Measurements from ENCODE around the gene MTR.

MTR gene

GRCh38 chr1:236750928-236751327, 44.2 kb upstream of the MTR start:
- TF ChIP-seq, protein P1, sequence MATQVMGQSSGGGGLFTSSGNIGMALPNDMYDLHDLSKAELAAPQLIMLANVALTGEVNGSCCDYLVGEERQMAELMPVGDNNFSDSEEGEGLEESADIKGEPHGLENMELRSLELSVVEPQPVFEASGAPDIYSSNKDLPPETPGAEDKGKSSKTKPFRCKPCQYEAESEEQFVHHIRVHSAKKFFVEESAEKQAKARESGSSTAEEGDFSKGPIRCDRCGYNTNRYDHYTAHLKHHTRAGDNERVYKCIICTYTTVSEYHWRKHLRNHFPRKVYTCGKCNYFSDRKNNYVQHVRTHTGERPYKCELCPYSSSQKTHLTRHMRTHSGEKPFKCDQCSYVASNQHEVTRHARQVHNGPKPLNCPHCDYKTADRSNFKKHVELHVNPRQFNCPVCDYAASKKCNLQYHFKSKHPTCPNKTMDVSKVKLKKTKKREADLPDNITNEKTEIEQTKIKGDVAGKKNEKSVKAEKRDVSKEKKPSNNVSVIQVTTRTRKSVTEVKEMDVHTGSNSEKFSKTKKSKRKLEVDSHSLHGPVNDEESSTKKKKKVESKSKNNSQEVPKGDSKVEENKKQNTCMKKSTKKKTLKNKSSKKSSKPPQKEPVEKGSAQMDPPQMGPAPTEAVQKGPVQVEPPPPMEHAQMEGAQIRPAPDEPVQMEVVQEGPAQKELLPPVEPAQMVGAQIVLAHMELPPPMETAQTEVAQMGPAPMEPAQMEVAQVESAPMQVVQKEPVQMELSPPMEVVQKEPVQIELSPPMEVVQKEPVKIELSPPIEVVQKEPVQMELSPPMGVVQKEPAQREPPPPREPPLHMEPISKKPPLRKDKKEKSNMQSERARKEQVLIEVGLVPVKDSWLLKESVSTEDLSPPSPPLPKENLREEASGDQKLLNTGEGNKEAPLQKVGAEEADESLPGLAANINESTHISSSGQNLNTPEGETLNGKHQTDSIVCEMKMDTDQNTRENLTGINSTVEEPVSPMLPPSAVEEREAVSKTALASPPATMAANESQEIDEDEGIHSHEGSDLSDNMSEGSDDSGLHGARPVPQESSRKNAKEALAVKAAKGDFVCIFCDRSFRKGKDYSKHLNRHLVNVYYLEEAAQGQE (IDR thresholded peaks at IDR 0.05; ENCODE audit: insufficient read depth in 1 of 2, low read depth in 2 of 2, low read length in 2 of 2), result no peak
- TF ChIP-seq TAF1 (IDR thresholded peaks at IDR 0.05; ENCODE audit: borderline replicate concordance, insufficient read depth, low read length) (no peak), FOXP2 (optimal IDR thresholded peaks at IDR 0.05; ENCODE audit: borderline replicate concordance, extremely low read depth, extremely low read length, insufficient read depth) (no peak), SIN3A (IDR thresholded peaks at IDR 0.05; ENCODE audit: borderline replicate concordance, insufficient read depth, low read length) (no peak), POLR2AphosphoS5 (IDR thresholded peaks at IDR 0.05; ENCODE audit: low read depth, low read length) (no peak)

GRCh38 chr1:236751385-236751784, 43.7 kb upstream of the MTR start:
- TF ChIP-seq, protein P1 (IDR thresholded peaks at IDR 0.05; ENCODE audit: insufficient read depth in 1 of 2, low read depth in 2 of 2, low read length in 2 of 2), result no peak

- TF ChIP-seq TAF1 (IDR thresholded peaks at IDR 0.05; ENCODE audit: borderline replicate concordance, insufficient read depth, low read length) (no peak), SIN3A (IDR thresholded peaks at IDR 0.05; ENCODE audit: borderline replicate concordance, insufficient read depth, low read length) (no peak), POLR2AphosphoS5 (IDR thresholded peaks at IDR 0.05; ENCODE audit: low read depth, low read length) (no peak), FOXP2 (optimal IDR thresholded peaks at IDR 0.05; ENCODE audit: borderline replicate concordance, extremely low read depth, extremely low read length, insufficient read depth) (no peak)
- TF ChIP-seq, protein P1 (IDR thresholded peaks at IDR 0.05; ENCODE audit: insufficient read depth in 1 of 2, low read depth in 2 of 2, low read length in 2 of 2), result no peak
These were observed 43.2 kb upstream of the MTR start for GRCh38 chr1:236751935-236752334.

GRCh38 chr1:236753516-236753915, 41.6 kb upstream of the MTR start:
- no peak for TF ChIP-seq SIN3A (IDR thresholded peaks at IDR 0.05; ENCODE audit: borderline replicate concordance, insufficient read depth, low read length)
- no peak for TF ChIP-seq POLR2AphosphoS5 (IDR thresholded peaks at IDR 0.05; ENCODE audit: low read depth, low read length)

- no peak for TF ChIP-seq FOXP2 (optimal IDR thresholded peaks at IDR 0.05; ENCODE audit: borderline replicate concordance, extremely low read depth, extremely low read length, insufficient read depth)
- TF ChIP-seq, protein P1 (IDR thresholded peaks at IDR 0.05; ENCODE audit: insufficient read depth in 1 of 2, low read depth in 2 of 2, low read length in 2 of 2), result no peak
- no peak for TF ChIP-seq TAF1 (IDR thresholded peaks at IDR 0.05; ENCODE audit: borderline replicate concordance, insufficient read depth, low read length)
These were observed 41.1 kb upstream of the MTR start for GRCh38 chr1:236753964-236754363.

Data from PFSK-1 (cell line).